Activated CD4-positive, alpha-beta T cell treated with anti-CD3 and anti-CD28 coated beads, Interleukin-2, Interleukin-6, amounts not matched to agents 100 ng/mL and 50 ng/mL, durations not matched to agents 16 hours and 8 hours (primary cell): ENCODE results near the gene MEIS3.
"Not testable (repeated sequence)": the region's sequence is repeated elsewhere in the genome, so short reads cannot be mapped to it uniquely, and the experiment has no call there.

ENCODE experiments used
- DNase-seq: peaks from one replicate; pipeline ENCODE4 v3.0.0-alpha.2; 2020

MEIS3 gene

DNA sequence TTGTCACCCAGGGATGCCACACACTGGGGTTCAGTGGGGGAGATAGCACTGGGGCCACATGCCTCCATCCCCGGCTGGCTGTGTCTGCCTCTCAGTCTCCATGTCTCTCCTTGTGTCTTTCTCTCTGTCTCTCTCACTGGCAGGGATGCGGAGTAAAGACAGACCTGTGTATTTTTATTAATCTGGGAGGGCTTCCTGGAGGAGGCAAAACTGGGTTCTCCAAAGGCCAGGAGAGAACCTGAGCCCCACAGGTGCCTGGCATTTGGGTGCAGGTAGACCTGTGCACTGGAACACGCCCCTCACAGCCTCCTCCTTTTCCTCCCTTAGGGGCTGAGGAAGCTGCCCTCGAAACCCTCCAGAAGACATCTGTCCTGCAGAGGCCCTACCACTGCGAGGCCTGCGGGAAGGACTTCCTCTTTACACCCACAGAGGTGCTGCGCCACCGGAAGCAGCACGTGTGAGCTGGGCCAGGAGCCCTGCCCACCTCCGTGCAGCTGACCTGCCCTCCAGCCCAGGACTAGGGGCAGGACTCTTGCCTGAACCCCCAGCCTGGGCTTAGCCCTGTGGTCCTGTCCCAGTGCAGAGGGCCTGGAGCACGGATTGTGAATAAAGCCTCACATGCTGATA lies 37.6 kb downstream of the MEIS3 start:
- peak; percentile 26 for DNase-seq

DNA sequence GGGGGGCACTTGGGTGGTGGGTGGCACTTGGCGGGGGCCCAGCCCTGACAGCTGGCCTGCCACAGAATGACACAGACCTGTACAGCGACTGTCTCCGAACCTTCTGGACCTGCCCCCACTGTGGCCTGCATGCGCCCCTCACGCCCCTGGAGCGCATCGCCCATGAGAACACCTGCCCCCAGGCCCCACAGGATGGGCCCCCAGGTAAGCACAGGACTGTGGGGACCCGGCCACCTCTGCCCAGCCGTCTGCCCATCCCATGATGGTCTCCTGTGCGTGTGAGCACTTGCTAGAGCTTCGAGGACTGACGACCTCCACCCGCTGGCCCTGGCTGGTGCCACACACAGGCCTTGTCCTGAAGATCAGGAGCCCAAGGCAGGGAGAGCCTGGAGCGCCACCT lies 38.2 kb downstream of the MEIS3 start:
- DNase-seq, result no peak

GRCh38 chr19:47380559-47380958 lies 38.8 kb downstream of the MEIS3 start:
- DNase-seq, result no peak

GRCh38 chr19:47379381-47379938 lies 39.9 kb downstream of the MEIS3 start:
- DNase-seq, result no peak

DNA sequence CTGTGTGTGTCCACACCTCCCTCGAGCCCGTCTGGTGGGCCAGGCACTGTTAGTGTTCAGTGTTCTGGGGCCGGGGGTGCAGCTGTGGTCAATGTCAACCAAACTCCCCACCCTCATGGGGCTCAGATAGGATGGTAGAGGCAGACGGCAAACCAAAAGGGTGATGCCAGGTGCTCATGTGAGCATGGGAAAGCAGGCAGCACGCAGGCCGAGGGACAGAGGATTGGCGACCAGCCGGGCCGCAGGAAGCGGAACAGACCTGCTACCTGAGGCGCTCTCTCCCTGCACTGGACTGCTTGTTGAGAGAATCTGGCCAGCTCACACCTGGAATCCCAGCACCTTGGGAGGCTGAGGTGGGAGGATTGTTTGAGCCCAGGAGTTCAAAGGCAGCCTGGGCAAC lies 41.1 kb downstream of the MEIS3 start:
- no peak for DNase-seq

DNA sequence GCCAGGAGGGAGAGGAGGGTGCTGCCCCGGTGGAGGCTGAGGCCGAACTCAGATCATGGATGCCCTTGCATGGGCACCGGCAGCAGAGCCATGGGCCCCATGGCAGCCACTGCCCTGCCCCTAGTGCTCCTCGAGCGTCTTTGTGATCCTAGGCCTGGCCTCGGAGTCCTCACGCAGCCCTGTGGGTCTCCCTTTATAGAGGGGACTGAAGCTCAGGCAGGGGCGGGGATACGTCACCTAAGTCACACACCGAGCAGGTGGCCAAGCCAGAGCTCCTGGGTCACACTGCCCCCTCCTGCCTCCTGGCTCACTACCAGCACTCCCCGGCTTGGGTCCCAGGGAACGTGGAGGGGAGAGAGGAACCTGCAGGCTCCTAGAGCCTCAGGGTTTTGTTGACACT lies 41.5 kb downstream of the MEIS3 start:
- no peak for DNase-seq

DNA sequence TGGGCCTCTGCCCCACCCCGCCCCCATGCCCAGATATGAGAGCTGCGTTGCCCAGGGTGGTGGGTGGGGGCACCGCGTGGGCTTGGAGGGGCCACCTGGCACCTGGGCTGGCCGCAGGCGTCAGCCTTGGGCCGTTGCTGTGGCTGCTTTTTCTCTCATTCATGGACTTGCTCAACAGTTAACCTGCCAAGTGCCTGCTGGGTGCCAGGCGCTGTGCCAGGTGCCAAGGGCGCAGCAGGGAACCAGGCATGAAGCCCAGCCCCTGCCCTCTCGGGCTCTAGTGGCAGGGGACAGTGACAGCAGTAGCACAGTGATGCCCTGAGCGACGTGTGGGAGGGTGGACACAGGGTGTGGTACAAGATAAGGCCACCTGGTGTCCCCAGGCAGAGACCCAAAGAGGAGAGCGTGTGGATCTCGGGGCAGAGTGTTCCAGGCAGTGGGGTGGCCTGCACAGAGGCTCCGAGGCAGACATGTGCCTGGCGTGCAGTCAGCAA lies 42.1 kb downstream of the MEIS3 start:
- no peak for DNase-seq

- no peak for DNase-seq
Observed at GRCh38 chr19:47376589-47377144, 42.7 kb downstream of the MEIS3 start.

DNA sequence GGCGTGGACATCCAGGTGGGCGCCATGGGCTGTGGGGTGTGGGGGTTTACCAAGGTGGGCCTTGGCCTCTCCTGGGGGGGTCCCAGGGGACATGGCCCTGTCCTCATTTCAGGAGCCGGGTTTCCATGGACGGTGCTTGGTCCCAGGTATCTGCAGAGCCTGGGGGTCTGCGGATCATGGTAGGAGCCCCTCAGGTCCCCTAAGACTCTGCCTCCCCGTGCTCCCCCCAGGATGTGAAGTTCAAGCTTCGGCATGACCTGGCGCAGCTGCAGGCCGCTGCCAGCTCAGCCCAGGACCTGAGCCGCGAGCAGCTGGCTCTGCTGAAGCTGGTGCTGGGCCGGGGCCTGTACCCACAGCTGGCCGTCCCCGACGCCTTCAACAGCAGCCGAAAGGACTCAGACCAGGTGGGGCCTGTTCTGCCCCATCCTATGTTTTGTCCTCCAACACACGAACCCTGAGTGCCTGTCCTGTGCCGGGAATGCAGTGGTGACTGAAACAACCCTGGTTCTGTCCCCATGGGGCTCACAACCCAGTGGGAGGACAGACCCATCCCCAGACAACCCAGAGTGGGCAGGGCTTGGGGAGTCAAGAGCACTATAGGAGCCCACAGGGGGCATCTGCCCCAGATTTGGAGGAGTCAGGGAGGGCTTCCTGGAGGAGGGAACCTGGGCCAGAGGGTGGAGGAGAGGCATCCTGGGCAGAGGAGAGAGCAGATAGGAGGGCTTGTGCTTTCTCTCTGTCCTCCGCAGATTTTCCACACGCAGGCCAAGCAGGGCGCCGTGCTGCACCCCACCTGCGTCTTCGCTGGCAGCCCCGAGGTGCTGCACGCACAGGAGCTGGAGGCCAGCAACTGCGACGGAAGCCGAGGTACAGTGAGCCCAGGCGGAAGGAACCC lies 43.4 kb downstream of the MEIS3 start:
- DNase-seq, result no peak

GRCh38 chr19:47374876-47375693 lies 44.2 kb downstream of the MEIS3 start:
- no peak for DNase-seq

DNA sequence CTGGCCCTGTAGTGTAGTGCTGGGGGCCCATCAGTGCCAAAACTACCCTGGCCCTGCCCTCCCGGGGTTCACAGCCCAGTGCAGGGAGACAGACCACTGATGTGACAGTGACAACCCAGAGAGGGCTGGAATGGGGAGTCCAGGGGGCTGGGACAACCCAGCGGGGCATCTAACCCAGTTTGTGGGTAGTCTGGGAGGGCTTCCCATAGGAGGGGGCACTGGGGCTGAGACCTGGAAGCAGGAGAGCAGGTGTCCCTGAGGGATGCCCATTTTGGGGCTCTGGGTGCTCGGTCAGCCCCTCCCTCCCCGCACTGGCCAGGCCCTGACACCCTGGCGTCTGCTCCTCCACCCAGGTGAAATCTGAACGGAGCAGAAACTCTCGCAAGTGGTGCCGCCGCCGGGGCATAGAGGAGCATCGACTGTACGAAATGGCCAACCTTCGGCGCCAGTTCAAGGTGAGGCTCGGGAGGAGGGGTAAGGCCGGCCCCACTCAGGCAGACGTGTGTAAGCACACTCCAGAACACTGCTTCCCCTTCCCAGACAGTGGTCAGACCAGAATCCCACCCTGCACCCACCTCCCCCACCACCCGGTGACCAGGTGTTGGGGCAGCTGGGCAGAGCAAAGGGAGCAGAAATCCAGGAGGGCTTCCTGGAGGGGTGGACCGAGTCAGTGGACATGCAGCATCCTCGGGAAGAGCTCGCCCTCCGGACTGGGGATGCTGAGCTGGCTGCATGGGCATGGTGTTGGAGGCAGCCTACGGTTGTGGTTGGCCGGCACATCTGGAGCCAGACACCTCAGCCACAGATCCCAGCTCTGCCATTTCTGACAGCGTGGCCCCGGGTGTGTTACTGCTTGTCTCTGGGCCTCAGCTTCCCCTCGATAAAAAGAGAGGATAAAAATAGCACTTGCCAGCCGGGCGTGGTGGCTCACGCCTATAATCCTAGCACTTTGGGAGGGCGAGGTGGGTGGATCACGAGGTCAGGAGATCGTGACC lies 45.8 kb downstream of the MEIS3 start:
- no peak for DNase-seq

- DNase-seq, result no peak
Observed at GRCh38 chr19:47372603-47373002, 46.7 kb downstream of the MEIS3 start.

DNA sequence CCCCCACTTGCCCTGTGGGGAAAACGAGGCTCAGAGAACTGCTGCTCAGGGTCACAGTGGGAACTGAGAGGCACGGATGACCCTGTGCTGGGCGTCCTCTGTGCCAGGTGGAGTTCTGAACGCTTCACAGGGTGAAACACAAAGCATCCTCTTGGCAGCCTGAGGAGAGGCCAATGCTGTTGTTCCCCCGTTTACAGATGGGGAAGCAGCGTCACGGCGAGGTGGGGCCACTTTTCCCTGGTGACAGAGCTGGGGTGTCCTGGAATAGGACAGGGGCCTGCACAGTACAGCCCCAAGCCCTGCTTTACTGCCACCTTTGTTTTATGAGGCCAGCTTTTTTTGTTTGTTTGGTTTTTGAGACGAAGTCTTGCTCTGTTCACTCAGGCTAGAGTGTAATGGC lies 48.1 kb downstream of the MEIS3 start:
- no peak for DNase-seq

DNA sequence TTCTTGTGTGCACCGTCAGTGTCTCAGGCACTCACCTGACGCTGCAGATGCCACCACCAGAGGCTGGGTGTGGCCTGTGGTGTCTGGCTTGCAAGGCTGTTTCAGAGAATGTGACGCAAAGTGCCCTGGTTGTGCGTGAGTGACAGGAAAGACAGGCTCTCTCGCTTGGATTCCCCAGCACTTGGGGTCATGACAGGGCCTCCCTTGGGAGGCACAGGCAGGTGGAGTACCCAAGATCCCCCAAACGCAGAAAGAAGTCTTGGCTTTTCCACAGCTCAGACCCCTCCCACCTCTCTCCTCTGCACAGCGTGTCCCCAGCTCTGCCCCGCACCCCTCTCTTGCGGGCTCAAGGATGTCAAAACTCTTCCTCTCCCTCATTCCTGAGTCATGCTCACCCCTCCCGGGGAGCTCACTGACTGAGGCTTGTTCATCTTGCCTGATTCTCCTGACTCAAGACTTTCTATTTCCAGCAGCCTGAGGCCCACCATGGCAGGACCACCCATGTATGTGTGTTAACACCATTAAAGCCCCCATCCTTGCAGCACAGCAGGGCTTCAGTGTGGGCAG lies 49.2 kb downstream of the MEIS3 start:
- no peak for DNase-seq

DNA sequence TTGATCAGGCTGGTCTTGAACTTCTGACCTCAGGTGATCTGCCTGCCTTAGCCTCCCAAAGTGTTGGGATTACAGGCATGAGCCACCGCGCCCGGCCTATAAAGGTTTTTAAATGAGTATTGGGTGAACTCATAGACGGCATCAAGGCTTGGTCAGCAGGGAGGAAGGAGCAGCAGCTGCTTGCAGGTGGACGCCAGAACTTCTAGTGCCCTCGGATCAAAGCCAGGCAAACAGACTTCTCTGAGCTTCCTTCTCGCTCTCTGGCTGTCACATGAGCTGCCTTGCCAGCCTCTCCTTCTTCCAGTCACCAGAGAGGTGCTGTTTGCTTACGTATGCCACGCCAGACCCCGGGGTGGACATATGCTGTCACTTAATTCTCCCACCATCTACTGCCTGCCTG lies 53.9 kb downstream of the MEIS3 start:
- not testable (repeated sequence) for DNase-seq

DNA sequence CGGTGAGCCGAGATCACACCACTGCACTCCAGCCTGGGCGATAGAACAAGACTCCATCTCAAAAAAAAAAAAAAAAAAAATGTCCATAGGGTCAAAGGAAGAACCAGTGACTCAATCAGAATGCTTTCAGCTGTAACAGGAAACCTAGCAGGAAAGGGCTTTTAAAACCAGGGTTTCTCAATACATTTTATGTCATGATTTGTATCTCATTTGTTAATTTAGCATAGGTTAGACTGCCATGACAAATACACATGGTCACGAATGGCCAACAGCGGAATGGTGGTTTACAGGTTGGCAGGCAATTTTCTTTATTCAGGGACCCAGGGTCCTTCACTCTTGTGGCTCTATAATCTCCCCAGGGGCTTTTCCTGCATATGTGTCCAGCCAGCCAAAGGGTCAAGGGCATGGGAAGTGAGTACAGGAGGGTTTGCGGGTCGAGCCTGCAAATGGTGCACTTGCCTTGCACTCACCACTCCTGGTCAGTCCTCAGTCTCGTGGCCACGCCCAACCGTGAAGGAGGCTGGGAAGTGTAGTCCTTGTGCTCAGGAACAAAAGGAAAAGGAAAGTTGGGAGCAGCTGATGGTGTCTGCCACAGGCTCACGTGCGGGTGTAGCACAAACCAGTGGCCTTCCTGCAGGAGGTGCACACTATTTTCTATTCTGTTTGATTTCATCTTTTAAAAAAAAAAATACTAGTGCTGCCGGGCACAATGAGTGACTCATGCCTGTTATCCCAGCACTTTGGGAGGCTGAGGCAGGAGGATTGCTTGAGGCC lies 55.4 kb downstream of the MEIS3 start:
- no peak for DNase-seq

GRCh38 chr19:47362321-47362720 lies 57.0 kb downstream of the MEIS3 start:
- DNase-seq, result no peak

- no peak for DNase-seq
Observed at GRCh38 chr19:47358936-47359335, 60.4 kb downstream of the MEIS3 start.

DNA sequence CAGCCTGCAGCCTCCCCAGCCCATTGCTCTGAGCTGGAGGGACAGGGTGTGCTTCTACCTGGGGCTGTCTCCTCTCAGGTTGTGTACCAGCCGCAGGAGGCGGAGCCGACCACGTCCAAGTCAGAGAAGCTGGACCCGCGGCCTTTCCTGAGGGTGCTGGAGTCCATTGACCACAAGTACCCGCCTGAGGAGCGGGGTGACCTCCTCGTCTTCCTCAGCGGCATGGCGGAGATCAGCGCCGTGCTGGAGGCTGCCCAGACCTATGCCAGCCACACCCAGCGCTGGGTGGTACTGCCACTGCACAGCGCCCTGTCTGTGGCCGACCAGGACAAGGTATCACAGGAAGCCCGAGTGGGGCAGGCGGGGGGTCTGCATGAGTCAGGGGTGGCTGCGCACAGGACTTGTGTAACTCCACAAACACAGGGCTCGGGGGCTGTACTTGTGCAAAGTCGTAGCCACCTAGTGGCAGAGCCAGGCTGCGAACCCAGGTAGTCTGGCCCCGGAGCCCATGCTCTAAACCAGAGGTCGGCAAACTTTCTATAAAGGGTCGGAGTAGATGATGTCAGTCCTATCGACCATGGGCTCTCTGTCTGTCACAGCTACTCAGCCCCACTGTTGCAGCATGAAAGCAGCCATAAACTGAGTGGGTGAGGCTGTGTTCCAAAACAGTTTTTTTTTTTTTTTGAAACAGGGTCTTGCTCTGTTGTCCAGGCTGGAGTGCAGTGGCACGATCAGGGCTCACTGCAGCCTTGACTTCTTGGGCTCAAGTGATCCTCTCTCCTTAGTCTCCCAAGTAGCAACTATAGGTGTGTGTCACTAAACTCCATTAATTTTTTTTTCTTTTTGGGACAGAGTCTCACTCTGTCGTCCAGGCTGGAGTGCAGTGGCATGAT lies 61.3 kb downstream of the MEIS3 start:
- DNase-seq, result no peak
